ENCODE measurements around the gene GPR65.

Gene GPR65

GRCh38 chr14:88005050-88005481 lies at the start of gene GPR65:
Gene GPR65 (plus strand): TSS chr14:88005135. CDS start chr14:88010848, 5,713 bp downstream.
- no peaks in the 10 kb centered on the region for H3K27me3 ChIP-seq (ENCODE audit: insufficient read depth, low read length)
- H3K9ac ChIP-seq (ENCODE audit: low read depth, low read length), result no peak within 1 kb of the TSS
- H3K27ac ChIP-seq (ENCODE audit: low read length), result no peak within 1 kb of the TSS
- H3K4me1 ChIP-seq (ENCODE audit: insufficient read depth, low read length), result no peaks in the 10 kb centered on the region
- H3K36me3 ChIP-seq (ENCODE audit: insufficient read depth, low read depth, low read length), result no peaks in the 10 kb centered on the region
- H3K9me3 ChIP-seq (ENCODE audit: insufficient read depth, low read depth, low read length), result no peaks in the 10 kb centered on the region
- H3K4me3 ChIP-seq (ENCODE audit: low read length), result no peak within 1 kb of the TSS

GRCh38 chr14:87955501-87955900 lies 49.4 kb upstream of the GPR65 start:
- Histone ChIP-seq H3K4me3 (ENCODE audit: low read length) (no peak overlapping the region), H3K9ac (ENCODE audit: low read depth, low read length) (no peak overlapping the region), H3K4me1 (ENCODE audit: insufficient read depth, low read length) (no peaks in the 10 kb centered on the region), H3K27me3 (ENCODE audit: insufficient read depth, low read length) (no peaks in the 10 kb centered on the region), H3K36me3 (ENCODE audit: insufficient read depth, low read depth, low read length) (no peaks in the 10 kb centered on the region), H3K9me3 (ENCODE audit: insufficient read depth, low read depth, low read length) (no peaks in the 10 kb centered on the region), H3K27ac (ENCODE audit: low read length) (no peak overlapping the region)

GRCh38 chr14:87960013-87960787 lies 44.7 kb upstream of the GPR65 start:
- no peaks in the 10 kb centered on the region for H3K36me3 ChIP-seq (ENCODE audit: insufficient read depth, low read depth, low read length)
- no peak overlapping the region for H3K4me3 ChIP-seq (ENCODE audit: low read length)
- no peaks in the 10 kb centered on the region for H3K9me3 ChIP-seq (ENCODE audit: insufficient read depth, low read depth, low read length)
- no peak overlapping the region for H3K9ac ChIP-seq (ENCODE audit: low read depth, low read length)
- H3K27me3 ChIP-seq (ENCODE audit: insufficient read depth, low read length), result no peaks in the 10 kb centered on the region
- no peaks in the 10 kb centered on the region for H3K4me1 ChIP-seq (ENCODE audit: insufficient read depth, low read length)
- no peak overlapping the region for H3K27ac ChIP-seq (ENCODE audit: low read length)

- Histone ChIP-seq H3K27ac (ENCODE audit: low read length) (no peak overlapping the region), H3K36me3 (ENCODE audit: insufficient read depth, low read depth, low read length) (no peaks in the 10 kb centered on the region), H3K4me1 (ENCODE audit: insufficient read depth, low read length) (no peaks in the 10 kb centered on the region), H3K9ac (ENCODE audit: low read depth, low read length) (no peak overlapping the region), H3K9me3 (ENCODE audit: insufficient read depth, low read depth, low read length) (no peaks in the 10 kb centered on the region), H3K4me3 (ENCODE audit: low read length) (no peak overlapping the region), H3K27me3 (ENCODE audit: insufficient read depth, low read length) (no peaks in the 10 kb centered on the region)
Observed at GRCh38 chr14:87961246-87961645, 43.7 kb upstream of the GPR65 start.

- Histone ChIP-seq H3K9me3 (ENCODE audit: insufficient read depth, low read depth, low read length) (no peaks in the 10 kb centered on the region), H3K4me1 (ENCODE audit: insufficient read depth, low read length) (no peaks in the 10 kb centered on the region), H3K4me3 (ENCODE audit: low read length) (no peak overlapping the region), H3K27me3 (ENCODE audit: insufficient read depth, low read length) (no peaks in the 10 kb centered on the region), H3K36me3 (ENCODE audit: insufficient read depth, low read depth, low read length) (no peaks in the 10 kb centered on the region), H3K9ac (ENCODE audit: low read depth, low read length) (no peak overlapping the region), H3K27ac (ENCODE audit: low read length) (no peak overlapping the region)
Observed at GRCh38 chr14:87966816-87967215, 38.1 kb upstream of the GPR65 start.

- no peak overlapping the region for H3K9ac ChIP-seq (ENCODE audit: low read depth, low read length)
- H3K27ac ChIP-seq (ENCODE audit: low read length), result no peak overlapping the region
- no peaks in the 10 kb centered on the region for H3K9me3 ChIP-seq (ENCODE audit: insufficient read depth, low read depth, low read length)
- no peaks in the 10 kb centered on the region for H3K27me3 ChIP-seq (ENCODE audit: insufficient read depth, low read length)
- H3K4me3 ChIP-seq (ENCODE audit: low read length), result no peak overlapping the region
- no peaks in the 10 kb centered on the region for H3K36me3 ChIP-seq (ENCODE audit: insufficient read depth, low read depth, low read length)
- H3K4me1 ChIP-seq (ENCODE audit: insufficient read depth, low read length), result no peaks in the 10 kb centered on the region
Observed at GRCh38 chr14:87967496-87967895, 37.4 kb upstream of the GPR65 start.

- Histone ChIP-seq H3K36me3 (ENCODE audit: insufficient read depth, low read depth, low read length) (no peaks in the 10 kb centered on the region), H3K27ac (ENCODE audit: low read length) (no peak overlapping the region), H3K9ac (ENCODE audit: low read depth, low read length) (no peak overlapping the region), H3K4me3 (ENCODE audit: low read length) (no peak overlapping the region), H3K27me3 (ENCODE audit: insufficient read depth, low read length) (no peaks in the 10 kb centered on the region), H3K9me3 (ENCODE audit: insufficient read depth, low read depth, low read length) (no peaks in the 10 kb centered on the region), H3K4me1 (ENCODE audit: insufficient read depth, low read length) (no peaks in the 10 kb centered on the region)
Observed at GRCh38 chr14:87971010-87971409, 33.9 kb upstream of the GPR65 start.

- no peaks in the 10 kb centered on the region for H3K9me3 ChIP-seq (ENCODE audit: insufficient read depth, low read depth, low read length)
- H3K9ac ChIP-seq (ENCODE audit: low read depth, low read length), result no peak overlapping the region
- H3K27ac ChIP-seq (ENCODE audit: low read length), result no peak overlapping the region
- H3K27me3 ChIP-seq (ENCODE audit: insufficient read depth, low read length), result no peaks in the 10 kb centered on the region
- no peak overlapping the region for H3K4me3 ChIP-seq (ENCODE audit: low read length)
- no peaks in the 10 kb centered on the region for H3K4me1 ChIP-seq (ENCODE audit: insufficient read depth, low read length)
- no peaks in the 10 kb centered on the region for H3K36me3 ChIP-seq (ENCODE audit: insufficient read depth, low read depth, low read length)
Observed at GRCh38 chr14:87975636-87976035, 29.3 kb upstream of the GPR65 start.

- Histone ChIP-seq H3K9ac (ENCODE audit: low read depth, low read length) (no peak overlapping the region), H3K27me3 (ENCODE audit: insufficient read depth, low read length) (no peaks in the 10 kb centered on the region), H3K27ac (ENCODE audit: low read length) (no peak overlapping the region)
Observed at GRCh38 chr14:87979689-87980088, 25.2 kb upstream of the GPR65 start.

GRCh38 chr14:87989221-87989955 lies 15.5 kb upstream of the GPR65 start:
- Histone ChIP-seq H3K9me3 (ENCODE audit: insufficient read depth, low read depth, low read length) (no peaks in the 10 kb centered on the region), H3K4me3 (ENCODE audit: low read length) (no peak overlapping the region), H3K27ac (ENCODE audit: low read length) (no peak overlapping the region), H3K4me1 (ENCODE audit: insufficient read depth, low read length) (peaks cover 6% of the 10 kb centered on the region; the same call in 1 of the 2 replicates), H3K27me3 (ENCODE audit: insufficient read depth, low read length) (no peaks in the 10 kb centered on the region), H3K9ac (ENCODE audit: low read depth, low read length) (no peak overlapping the region), H3K36me3 (ENCODE audit: insufficient read depth, low read depth, low read length) (no peaks in the 10 kb centered on the region)

More at GRCh38 chr14:87979689-87980088, 25.2 kb upstream of the GPR65 start:
- H3K4me1 ChIP-seq (ENCODE audit: insufficient read depth, low read length), result no peaks in the 10 kb centered on the region
- H3K4me3 ChIP-seq (ENCODE audit: low read length), result no peak overlapping the region
- no peaks in the 10 kb centered on the region for H3K9me3 ChIP-seq (ENCODE audit: insufficient read depth, low read depth, low read length)
- H3K36me3 ChIP-seq (ENCODE audit: insufficient read depth, low read depth, low read length), result no peaks in the 10 kb centered on the region

- H3K9ac ChIP-seq (ENCODE audit: low read depth, low read length), result no peak overlapping the region
- H3K9me3 ChIP-seq (ENCODE audit: insufficient read depth, low read depth, low read length), result no peaks in the 10 kb centered on the region
- no peak overlapping the region for H3K4me3 ChIP-seq (ENCODE audit: low read length)
- no peaks in the 10 kb centered on the region for H3K27me3 ChIP-seq (ENCODE audit: insufficient read depth, low read length)
- H3K27ac ChIP-seq (ENCODE audit: low read length), result no peak overlapping the region
- H3K36me3 ChIP-seq (ENCODE audit: insufficient read depth, low read depth, low read length), result no peaks in the 10 kb centered on the region
- H3K4me1 ChIP-seq (ENCODE audit: insufficient read depth, low read length), result peaks cover 6% of the 10 kb centered on the region; the same call in 1 of the 2 replicates
Observed at GRCh38 chr14:87989956-87990299, 15.0 kb upstream of the GPR65 start.

GRCh38 chr14:87990682-87991081 lies 14.3 kb upstream of the GPR65 start:
- H3K9ac ChIP-seq (ENCODE audit: low read depth, low read length), result no peak overlapping the region
- no peaks in the 10 kb centered on the region for H3K36me3 ChIP-seq (ENCODE audit: insufficient read depth, low read depth, low read length)
- no peaks in the 10 kb centered on the region for H3K27me3 ChIP-seq (ENCODE audit: insufficient read depth, low read length)
- H3K4me1 ChIP-seq (ENCODE audit: insufficient read depth, low read length), result peaks cover 6% of the 10 kb centered on the region; the same call in 1 of the 2 replicates
- no peaks in the 10 kb centered on the region for H3K9me3 ChIP-seq (ENCODE audit: insufficient read depth, low read depth, low read length)
- no peak overlapping the region for H3K27ac ChIP-seq (ENCODE audit: low read length)
- H3K4me3 ChIP-seq (ENCODE audit: low read length), result no peak overlapping the region
